Small intestine (tissue), 7 donors: Measurements from ENCODE around the gene XYLT1. TPM values are rescaled to one million over a fixed set of nuclear protein-coding genes. Genes with fewer than 3 reads are reported as not detected.
A peak's percentile ranks its signal among the peaks of the same experiment; 100 is the strongest.

ENCODE experiments used
- DNase-seq, 2 donors: peaks; one replicate each; pipeline versions ENCODE4 v3.0.0 to v3.0.0-alpha.2; 2013
- FAIRE-seq: peaks from 2 replicates; lab custom pipeline; 2012; peaks lifted over from hg19 to GRCh38; lab: Jason Lieb, UNC
- H3K27ac ChIP-seq, 3 donors: one replicate each; pipeline ENCODE4 v1.5.1; 2013; ENCODE audit warnings: low read length in 2 of 3, mild to moderate bottlenecking in 2 of 3, control low read depth in 1 of 3, inconsistent platforms in 1 of 3, low read depth in 1 of 3, moderate library complexity in 1 of 3
- H3K27me3 ChIP-seq, 3 donors: one replicate each; pipeline ENCODE4 v1.6.1; 2013; ENCODE audit warnings: low read length in 3 of 3, inconsistent platforms in 1 of 3; ENCODE audit not compliant: control insufficient read depth in 3 of 3, insufficient read depth in 3 of 3
- H3K36me3 ChIP-seq, 3 donors: one replicate each; pipeline ENCODE4 v1.6.1; 2013; ENCODE audit warnings: low read length in 3 of 3, inconsistent platforms in 1 of 3, low read depth in 1 of 3, mild to moderate bottlenecking in 1 of 3, moderate library complexity in 1 of 3; ENCODE audit not compliant: control insufficient read depth in 3 of 3, insufficient read depth in 2 of 3
- H3K4me1 ChIP-seq, 3 donors: one replicate each; pipeline ENCODE4 v1.6.1; 2013; ENCODE audit warnings: low read length in 2 of 3, inconsistent platforms in 1 of 3, low read depth in 1 of 3, mild to moderate bottlenecking in 1 of 3, moderate library complexity in 1 of 3; ENCODE audit not compliant: control insufficient read depth in 3 of 3, insufficient read depth in 2 of 3
- H3K4me3 ChIP-seq, 3 donors: one replicate each; pipeline ENCODE4 v1.5.1; 2013; ENCODE audit warnings: low read length in 3 of 3, control low read depth in 1 of 3, inconsistent platforms in 1 of 3, low read depth in 1 of 3, mild to moderate bottlenecking in 1 of 3, moderate library complexity in 1 of 3
- H3K9me3 ChIP-seq, 2 donors: one replicate each; pipeline ENCODE4 v1.6.1; 2013; ENCODE audit warnings: low read depth in 1 of 2, low read length in 1 of 2; ENCODE audit not compliant: control insufficient read depth in 2 of 2, insufficient read depth in 1 of 2
- WGBS, 3 donors: extraction: QIAGEN DNeasy Blood & Tissue Kit; methylation state at CpG; one replicate each; pipeline ENCODE4 v1.1.7; 2013; 5-methylcytosine and 5-hydroxymethylcytosine counted together
- polyA plus RNA-seq, 4 donors: library from polyadenylated mRNA; stranded (reverse) in 3 of 4; unstranded in 1 of 4; fragments of 200-250 nt in 3 of 4; fragments of 120-200 nt in 1 of 4; gene quantifications; one replicate each; pipeline versions ENCODE4 v1.2.1 to v1.2.3, GENCODE V29; 2013
- donor health status: healthy with polysubstance abuse.
- donor health status: control.
- donor health status: control.
- donor health status: Bipolar disorder and iron deficiency.
- donor health status: healthy.

Gene XYLT1
- polyA plus RNA-seq, 4 donors, result 1.9 to 11.2 (median 4.1) TPM

- Histone ChIP-seq H3K36me3 (peaks cover 2 to 13% (median 5%) of the 10 kb centered on the region in 3 donors), H3K4me3 (no peak overlapping the region), H3K27me3 (no peaks in the 10 kb centered on the region), H3K4me1 (no peaks in the 10 kb centered on the region), H3K9me3 (peaks cover 0 to 5% of the 10 kb centered on the region in 2 donors), H3K27ac (no peak overlapping the region)
- DNase-seq (no peak), FAIRE-seq (no peak)
- 75 to 88% (median 81%) methylated on average over 6 of the region's 6 CpGs for WGBS, 3 donors
Observed at GRCh38 chr16:17177242-17177958, 293.4 kb downstream of the XYLT1 start.

- DNase-seq (no peak), FAIRE-seq (no peak)
- H3K27me3 ChIP-seq, result no peaks in the 10 kb centered on the region
- no peaks in the 10 kb centered on the region for H3K9me3 ChIP-seq
- no peaks in the 10 kb centered on the region for H3K4me1 ChIP-seq
- peaks cover 2 to 10% (median 4%) of the 10 kb centered on the region in 3 donors for H3K36me3 ChIP-seq
- no peak overlapping the region for H3K27ac ChIP-seq
- H3K4me3 ChIP-seq, result no peak overlapping the region
- WGBS, 3 donors, result 92 to 96% (median 94%) methylated on average over 6 of the region's 6 CpGs
Observed at GRCh38 chr16:17176199-17176598, 294.6 kb downstream of the XYLT1 start.

- no peak overlapping the region for H3K27ac ChIP-seq
- 63 to 71% (median 67%) methylated on average over 6 of the region's 6 CpGs for WGBS, 3 donors
- no peak for FAIRE-seq
Observed at GRCh38 chr16:17173281-17173680, 297.5 kb downstream of the XYLT1 start.

GRCh38 chr16:17171250-17172143 lies 299.3 kb downstream of the XYLT1 start:
- H3K4me1 ChIP-seq, result no peaks in the 10 kb centered on the region
- DNase-seq (peak in 1 of 2 donors; percentile 9), FAIRE-seq (no peak)
- no peak overlapping the region for H3K4me3 ChIP-seq
- peaks cover 2 to 8% (median 4%) of the 10 kb centered on the region in 3 donors for H3K36me3 ChIP-seq
- H3K27me3 ChIP-seq, result no peaks in the 10 kb centered on the region
- WGBS, 3 donors, result 52 to 60% (median 52%) methylated on average over 8 of the region's 8 CpGs
- no peaks in the 10 kb centered on the region for H3K9me3 ChIP-seq
- no peak overlapping the region for H3K27ac ChIP-seq

More at GRCh38 chr16:17173281-17173680, 297.5 kb downstream of the XYLT1 start:
- no peak overlapping the region for H3K4me3 ChIP-seq
- no peaks in the 10 kb centered on the region for H3K4me1 ChIP-seq
- H3K36me3 ChIP-seq, result peaks cover 2 to 8% (median 4%) of the 10 kb centered on the region in 3 donors
- no peaks in the 10 kb centered on the region for H3K9me3 ChIP-seq
- no peaks in the 10 kb centered on the region for H3K27me3 ChIP-seq
- DNase-seq, result peak in 1 of 2 donors; percentile 40

DNA sequence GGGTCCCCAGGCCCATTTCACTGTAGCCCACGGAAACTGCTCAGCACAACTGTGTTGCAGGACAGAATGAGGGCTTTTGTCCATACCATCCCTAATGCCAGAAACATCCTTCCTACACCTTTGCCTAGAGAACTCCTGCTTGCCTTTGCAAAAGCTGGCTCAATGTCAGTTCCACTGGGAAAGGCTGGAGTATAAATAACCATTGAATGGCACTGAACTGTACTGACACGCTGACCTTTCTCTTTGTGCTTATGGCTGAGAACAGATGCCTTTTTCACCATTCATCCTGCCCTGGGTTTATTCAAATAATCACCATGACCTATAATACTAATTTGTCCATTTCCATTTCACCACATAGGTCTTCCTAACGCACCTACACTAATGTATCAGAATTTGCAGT lies 300.3 kb downstream of the XYLT1 start:
- Histone ChIP-seq H3K36me3 (peaks cover 0 to 5% (median 1%) of the 10 kb centered on the region in 3 donors), H3K4me3 (no peak overlapping the region), H3K4me1 (no peaks in the 10 kb centered on the region), H3K9me3 (no peaks in the 10 kb centered on the region), H3K27ac (no peak overlapping the region), H3K27me3 (no peaks in the 10 kb centered on the region)
- DNase-seq, result no peak
- 93 to 99% (median 96%) methylated on average over 3 of the region's 3 CpGs for WGBS, 3 donors
- FAIRE-seq, result no peak

DNA sequence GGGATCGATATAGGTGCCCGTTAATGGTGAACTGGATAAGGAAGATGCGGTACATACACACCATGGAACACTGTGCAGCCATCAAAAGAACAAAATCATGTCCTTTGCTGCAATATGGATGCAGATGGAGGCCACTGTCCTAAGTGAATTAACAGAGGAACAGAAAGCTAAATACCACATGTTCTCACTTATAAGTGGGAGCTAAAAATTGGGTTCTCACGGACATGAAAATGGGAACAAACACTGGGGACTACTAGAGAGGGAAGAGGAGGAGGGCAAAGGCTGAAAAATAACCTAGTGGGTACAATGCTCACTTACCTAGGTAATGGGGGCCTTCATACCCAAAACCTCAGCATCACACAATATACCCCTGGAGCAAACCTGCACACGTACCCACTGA lies 302.6 kb downstream of the XYLT1 start:
- Histone ChIP-seq H3K4me1 (no peaks in the 10 kb centered on the region), H3K27ac (no peak overlapping the region), H3K36me3 (peaks cover 0 to 4% (median 0%) of the 10 kb centered on the region in 3 donors), H3K4me3 (no peak overlapping the region), H3K9me3 (no peaks in the 10 kb centered on the region), H3K27me3 (no peaks in the 10 kb centered on the region)
- FAIRE-seq (no peak), DNase-seq (no peak)
- WGBS, 3 donors, result 96 to 100% (median 97%) methylated on average over 5 of the region's 5 CpGs

- FAIRE-seq, result no peak
- no peaks in the 10 kb centered on the region for H3K4me1 ChIP-seq
Observed at GRCh38 chr16:17166095-17166494, 304.7 kb downstream of the XYLT1 start.

GRCh38 chr16:17162560-17162959 lies 308.2 kb downstream of the XYLT1 start:
- DNase-seq (no peak), FAIRE-seq (no peak)
- Histone ChIP-seq H3K27ac (no peak overlapping the region), H3K36me3 (peaks cover 0 to 7% (median 0%) of the 10 kb centered on the region in 3 donors), H3K9me3 (no peaks in the 10 kb centered on the region), H3K4me3 (no peak overlapping the region), H3K27me3 (no peaks in the 10 kb centered on the region), H3K4me1 (no peaks in the 10 kb centered on the region)
- WGBS, 3 donors, result 93 to 96% (median 95%) methylated on average over 3 of the region's 3 CpGs

More at GRCh38 chr16:17166095-17166494, 304.7 kb downstream of the XYLT1 start:
- DNase-seq, result no peak
- Histone ChIP-seq H3K9me3 (no peaks in the 10 kb centered on the region), H3K27ac (no peak overlapping the region), H3K27me3 (no peaks in the 10 kb centered on the region), H3K36me3 (peaks cover 0 to 4% (median 0%) of the 10 kb centered on the region in 3 donors), H3K4me3 (no peak overlapping the region)
- 84 to 90% (median 88%) methylated on average over 4 of the region's 4 CpGs for WGBS, 3 donors
